HG02610 (cell line): ENCODE data around the gene ZFAND3.

Experiments
- ATAC-seq: cut with Tn5 transposase; IDR thresholded peaks from one replicate; pipeline ENCODE4 v1.9.1; 2021; ENCODE audit warnings: mild to moderate bottlenecking, moderate library complexity; ENCODE audit not compliant: unreplicated experiment

Gene ZFAND3

GRCh38 chr6:37826188-37826587 is 6.7 kb downstream of the ZFAND3 start:
- no peak for ATAC-seq

- ATAC-seq = no peak
Observed at GRCh38 chr6:37826993-37827392, 7.5 kb downstream of the ZFAND3 start.

- no peak for ATAC-seq
Observed at GRCh38 chr6:37827603-37828265, 8.2 kb downstream of the ZFAND3 start.

- ATAC-seq = peak; percentile 62
Observed at GRCh38 chr6:37830225-37830624, 10.7 kb downstream of the ZFAND3 start.

- no peak for ATAC-seq
Observed at GRCh38 chr6:37831457-37831856, 11.9 kb downstream of the ZFAND3 start.

GRCh38 chr6:37835923-37836322 is 16.4 kb downstream of the ZFAND3 start:
- ATAC-seq = no peak

GRCh38 chr6:37838219-37838921 is 18.8 kb downstream of the ZFAND3 start:
- ATAC-seq = no peak

- no peak for ATAC-seq
Observed at GRCh38 chr6:37840143-37840939, 20.8 kb downstream of the ZFAND3 start.

GRCh38 chr6:37840940-37841300 is 21.4 kb downstream of the ZFAND3 start:
- no peak for ATAC-seq

GRCh38 chr6:37845026-37845911 is 25.7 kb downstream of the ZFAND3 start:
- no peak for ATAC-seq

- ATAC-seq = no peak
Observed at GRCh38 chr6:37845930-37846329, 26.4 kb downstream of the ZFAND3 start.

- ATAC-seq = no peak
Observed at GRCh38 chr6:37847704-37848103, 28.2 kb downstream of the ZFAND3 start.

- ATAC-seq = no peak
Observed at GRCh38 chr6:37848371-37848770, 28.8 kb downstream of the ZFAND3 start.

- ATAC-seq = no peak
Observed at GRCh38 chr6:37850260-37850659, 30.7 kb downstream of the ZFAND3 start.

- ATAC-seq = no peak
Observed at GRCh38 chr6:37850728-37851285, 31.3 kb downstream of the ZFAND3 start.

- ATAC-seq = no peak
Observed at GRCh38 chr6:37851997-37852524, 32.5 kb downstream of the ZFAND3 start.

GRCh38 chr6:37856285-37856684 is 36.8 kb downstream of the ZFAND3 start:
- ATAC-seq = no peak

- no peak for ATAC-seq
Observed at GRCh38 chr6:37858363-37858762, 38.8 kb downstream of the ZFAND3 start.

GRCh38 chr6:37860226-37860839 is 40.8 kb downstream of the ZFAND3 start:
- ATAC-seq = no peak

GRCh38 chr6:37861452-37861851 is 41.9 kb downstream of the ZFAND3 start:
- ATAC-seq = no peak
